Erythroblast (primary cell): ENCODE measurements around the gene MRM3.

ENCODE experiments used
- GATA1 ChIP-seq: IDR thresholded peaks from 2 replicates; pipeline ENCODE4 v1.6.1; 2011; ENCODE audit warnings: low read depth, mild to moderate bottlenecking, control low read depth, low read length, moderate library complexity
- POLR2A ChIP-seq: IDR thresholded peaks from 2 replicates; pipeline ENCODE4 v1.6.1; 2011; ENCODE audit warnings: mild to moderate bottlenecking, low read length

GRCh38 chr17:773016-773415 is 9.1 kb upstream of the MRM3 start:
- no peak for TF ChIP-seq POLR2A
- TF ChIP-seq GATA1: no peak
